PFSK-1 (cell line): ENCODE measurements around the gene MAMLD1.

ENCODE experiments used
- FOXP2 ChIP-seq: optimal IDR thresholded peaks from 2 replicates; pipeline ENCODE3; 2011; ENCODE audit warnings: borderline replicate concordance, control low read depth, inconsistent platforms; ENCODE audit not compliant: insufficient read depth; ENCODE audit errors: extremely low read length, extremely low read depth
- POLR2AphosphoS5 ChIP-seq: IDR thresholded peaks from 2 replicates; pipeline ENCODE4 v1.6.1; 2012; ENCODE audit warnings: low read depth, mild to moderate bottlenecking, control low read depth, low read length, moderate library complexity
- TAF1 ChIP-seq: IDR thresholded peaks from 2 replicates; pipeline ENCODE4 v1.6.1; 2012; ENCODE audit warnings: low read length, control low read depth, borderline replicate concordance; ENCODE audit not compliant: insufficient read depth

DNA sequence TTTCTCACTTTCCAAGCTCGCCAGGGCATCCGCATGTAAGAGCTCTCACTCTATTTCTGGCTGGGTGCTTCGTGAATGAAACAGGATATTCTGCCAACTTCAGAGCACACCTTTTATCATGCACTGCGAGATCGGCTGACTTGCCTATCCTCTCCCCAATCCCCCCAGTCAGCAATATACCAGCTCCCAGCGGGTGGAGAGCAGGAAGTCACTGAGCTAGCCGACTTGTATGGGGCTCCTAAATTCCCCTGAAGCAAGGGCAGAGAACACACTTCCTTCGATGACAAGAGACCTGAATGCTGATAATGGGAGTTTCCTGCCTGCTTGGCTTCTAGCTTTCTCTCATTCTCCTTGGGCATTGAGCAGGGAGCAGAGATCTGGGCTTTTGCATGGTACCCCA is 33.8 kb upstream of the MAMLD1 start:
- TF ChIP-seq POLR2AphosphoS5 (no peak), TAF1 (no peak), FOXP2 (no peak)
